Gastroesophageal sphincter (tissue), 4 donors: ENCODE measurements around the gene SPAG17. TPM values are rescaled to one million over a fixed set of nuclear protein-coding genes. Genes with fewer than 3 reads are reported as not detected.

Experiments used
- ATAC-seq: fragments of 150-250 bp; one replicate; pipeline ENCODE4 v1.9.1; 2016; ENCODE audit warnings: mild to moderate bottlenecking, moderate library complexity
- H3K27ac ChIP-seq, 4 donors: fragments of 200-600 bp; sonication (generic) in 3 of 4; 1 replicate in 3 of 4; 2 replicates in 1 of 4; pipeline ENCODE4 v1.5.1; 2016 to 2019
- H3K27me3 ChIP-seq: fragments of 200-600 bp; sonication (generic); one replicate; pipeline ENCODE4 v1.5.1; 2019
- H3K36me3 ChIP-seq, 2 donors: fragments of 200-600 bp; sonication (generic); one replicate each; pipeline ENCODE4 v1.5.1; 2019; ENCODE audit warnings: control low read depth in 1 of 2
- H3K4me1 ChIP-seq, 3 donors: fragments of 200-600 bp; sonication (generic); 1 replicate in 2 of 3; 2 replicates in 1 of 3; pipeline ENCODE4 v1.5.1; 2016 to 2019; ENCODE audit warnings: control low read depth in 2 of 3
- H3K4me3 ChIP-seq, 2 donors: fragments of 200-600 bp; sonication (generic); one replicate each; pipeline ENCODE4 v1.5.1; 2019; ENCODE audit warnings: mild to moderate bottlenecking in 1 of 2, moderate library complexity in 1 of 2
- H3K9me3 ChIP-seq, 3 donors: fragments of 200-600 bp; sonication (generic); one replicate each; pipeline ENCODE4 v1.5.1; 2017 to 2019; ENCODE audit warnings: control low read depth in 2 of 3
- CTCF ChIP-seq, 4 experiments: fragments of 200-600 bp in 2 of 4; fragments of 450-650 bp in 2 of 4; sonication (generic) in 1 of 4; IDR thresholded peaks; one replicate each; pipeline ENCODE4 v1.5.1; 2017 to 2019; ENCODE audit warnings: antibody characterized with exemption in 4 of 4, mild to moderate bottlenecking in 2 of 4, moderate library complexity in 2 of 4
- EP300 ChIP-seq: sonication (generic); formaldehyde crosslinking; IDR thresholded peaks from one replicate; pipeline ENCODE4 v1.6.1; 2017; ENCODE audit warnings: antibody characterized with exemption, mild to moderate bottlenecking
- POLR2A ChIP-seq, 2 donors: fragments of 450-650 bp; IDR thresholded peaks; one replicate each; pipeline ENCODE4 v1.6.1; 2017; ENCODE audit warnings: antibody characterized with exemption in 2 of 2, mild to moderate bottlenecking in 2 of 2, moderate library complexity in 1 of 2
- POLR2AphosphoS5 ChIP-seq: sonication (generic); formaldehyde crosslinking; IDR thresholded peaks from one replicate; pipeline ENCODE4 v1.6.1; 2017; ENCODE audit warnings: antibody characterized with exemption
- WGBS, 2 donors: methylation state at CpG; one replicate each; pipeline ENCODE4 v1.1.5; 2018; ENCODE audit warnings: low coverage in 1 of 2; 5-methylcytosine and 5-hydroxymethylcytosine counted together
- total RNA-seq, 4 donors: library from RNA; depleted of rRNA; stranded (reverse); fragments of >200 nt; gene quantifications; one replicate each; pipeline ENCODE4 v1.1.0, GENCODE V29; 2016

The SPAG17 gene
- total RNA-seq, 4 donors from 2014 or later, result 0.13 to 2.2 (median 0.42) TPM

- H3K27ac ChIP-seq, result no peak overlapping the region
- no peak for ATAC-seq
- TF ChIP-seq EP300, result no peak
- TF ChIP-seq POLR2A (IDR thresholded peaks at IDR 0.05), result no peak
- no peak for TF ChIP-seq CTCF (IDR thresholded peaks at IDR 0.05)
- TF ChIP-seq POLR2AphosphoS5, result no peak
- H3K4me3 ChIP-seq, result no peak overlapping the region
- no peaks in the 10 kb centered on the region for H3K36me3 ChIP-seq
- H3K9me3 ChIP-seq, result no peaks in the 10 kb centered on the region
- H3K27me3 ChIP-seq, result no peaks in the 10 kb centered on the region
- H3K4me1 ChIP-seq, result no peaks in the 10 kb centered on the region
- WGBS, 2 donors, result 88 to 100% methylated on average over 1 of the region's 1 CpG
Observed at GRCh38 chr1:118154220-118154619, 30.8 kb downstream of the SPAG17 start.

- H3K27ac ChIP-seq, result no peak overlapping the region
- no peaks in the 10 kb centered on the region for H3K36me3 ChIP-seq
- ATAC-seq, result no peak
- H3K4me3 ChIP-seq, result no peak overlapping the region
- peak; percentile 32 to 74 (median 62) for TF ChIP-seq CTCF (IDR thresholded peaks at IDR 0.05)
- no peak for TF ChIP-seq POLR2A (IDR thresholded peaks at IDR 0.05)
- TF ChIP-seq POLR2AphosphoS5, result no peak
- WGBS, 2 donors, result 1 to 3% methylated on average over 6 of the region's 6 CpGs
- H3K9me3 ChIP-seq, result no peaks in the 10 kb centered on the region
- no peaks in the 10 kb centered on the region for H3K4me1 ChIP-seq
- H3K27me3 ChIP-seq, result no peaks in the 10 kb centered on the region
Observed at GRCh38 chr1:118151312-118151937, 33.6 kb downstream of the SPAG17 start.

GRCh38 chr1:118149799-118150198 is 35.2 kb downstream of the SPAG17 start:
- TF ChIP-seq POLR2A (IDR thresholded peaks at IDR 0.05), result no peak
- Histone ChIP-seq H3K36me3 (no peaks in the 10 kb centered on the region), H3K27me3 (no peaks in the 10 kb centered on the region), H3K27ac (no peak overlapping the region), H3K4me3 (no peak overlapping the region), H3K4me1 (no peaks in the 10 kb centered on the region), H3K9me3 (no peaks in the 10 kb centered on the region)
- WGBS, 2 donors, result 74 to 77% methylated on average over 8 of the region's 8 CpGs
- no peak for ATAC-seq

GRCh38 chr1:118148034-118148433 is 37.0 kb downstream of the SPAG17 start:
- no peaks in the 10 kb centered on the region for H3K36me3 ChIP-seq
- no peak for TF ChIP-seq POLR2A (IDR thresholded peaks at IDR 0.05)
- TF ChIP-seq CTCF (IDR thresholded peaks at IDR 0.05), result no peak
- TF ChIP-seq EP300, result no peak
- no peak for TF ChIP-seq POLR2AphosphoS5
- no peak overlapping the region for H3K4me3 ChIP-seq
- no peaks in the 10 kb centered on the region for H3K27me3 ChIP-seq
- H3K9me3 ChIP-seq, result no peaks in the 10 kb centered on the region
- 76 to 79% methylated on average over 7 of the region's 7 CpGs for WGBS, 2 donors
- H3K4me1 ChIP-seq, result no peaks in the 10 kb centered on the region
- H3K27ac ChIP-seq, result no peak overlapping the region
- ATAC-seq, result no peak

- ATAC-seq, result no peak
- TF ChIP-seq POLR2AphosphoS5 (no peak), CTCF (IDR thresholded peaks at IDR 0.05) (no peak), EP300 (no peak), POLR2A (IDR thresholded peaks at IDR 0.05) (no peak)
- H3K36me3 ChIP-seq, result no peaks in the 10 kb centered on the region
- no peak overlapping the region for H3K4me3 ChIP-seq
- no peaks in the 10 kb centered on the region for H3K4me1 ChIP-seq
- WGBS, 2 donors, result 17 to 29% methylated on average over 1 of the region's 1 CpG
- H3K27ac ChIP-seq, result no peak overlapping the region
- H3K27me3 ChIP-seq, result no peaks in the 10 kb centered on the region
- no peaks in the 10 kb centered on the region for H3K9me3 ChIP-seq
Observed at GRCh38 chr1:118147522-118147921, 37.5 kb downstream of the SPAG17 start.
